GM10248 (cell line): ENCODE data around the gene TOPBP1.

Experiments
- CTCF ChIA-PET: fragments of 300-600 bp; sonication (Branson Sonifier 250); formaldehyde crosslinking; extraction: SDS; loops from one replicate; lab custom pipeline; 2021; ENCODE audit warnings: antibody characterized with exemption; lab: Yijun Ruan, JAX
- POLR2A ChIA-PET: fragments of 350-650 bp; sonication (Branson Sonifier 250); formaldehyde crosslinking; extraction: SDS; loops from one replicate; lab custom pipeline; 2020; ENCODE audit warnings: antibody characterized with exemption; lab: Yijun Ruan, JAX
- DNase-seq: peaks from one replicate; pipeline ENCODE4 v3.0.0; 2012; ENCODE audit errors: extremely low spot score
- TF ChIP-seq, protein P1 (sequence below): IDR thresholded peaks from 2 replicates; pipeline ENCODE4 v1.5.1; 2012; ENCODE audit warnings: mild to moderate bottlenecking, low read depth; ENCODE audit errors: extremely low read depth, missing control alignments, control extremely low read depth

The TOPBP1 gene

DNA sequence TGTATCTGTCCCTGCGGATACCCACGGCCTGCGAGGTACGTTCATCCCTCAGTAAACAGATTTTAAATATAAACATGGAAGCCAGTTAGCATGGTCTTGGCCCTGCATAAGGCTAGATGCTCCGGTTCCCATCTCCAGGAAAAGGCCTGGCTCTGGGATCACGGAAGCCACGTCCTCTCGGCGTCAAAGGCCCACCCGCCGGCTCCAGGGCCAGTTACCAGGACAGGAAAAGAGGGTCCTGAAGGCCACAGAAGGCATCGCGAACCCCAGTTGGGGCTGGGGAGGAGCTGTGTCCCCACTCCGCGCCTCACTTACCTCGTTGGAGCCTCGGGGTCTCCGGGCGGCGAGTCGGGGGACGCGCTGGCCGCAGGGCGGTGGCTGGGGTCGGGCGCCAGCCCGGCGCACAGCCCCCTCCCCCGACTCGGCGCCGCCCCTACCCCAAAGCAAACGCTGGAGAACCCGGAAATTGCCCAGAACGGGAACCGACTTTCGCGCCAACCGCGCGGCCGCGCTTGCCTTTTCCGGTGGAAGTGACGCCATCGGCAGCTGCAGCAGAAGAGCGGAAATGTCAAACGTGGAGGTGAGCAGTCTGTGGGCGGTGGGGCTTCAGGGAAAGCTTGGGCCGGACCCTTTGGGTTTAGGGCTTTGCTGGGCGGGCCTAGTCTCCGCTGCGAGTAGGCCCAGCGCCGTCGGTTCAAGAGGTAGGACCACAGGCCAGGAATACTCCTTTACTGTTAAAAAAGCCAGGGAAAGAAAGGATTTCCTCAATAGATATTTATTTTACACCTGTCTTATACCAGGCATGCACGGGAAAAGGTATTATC, at the start of gene TOPBP1:
TSS of gene TOPBP1 (minus strand) at position 488 of the 824 bp plus-strand sequence. CDS start 814 bp downstream, outside the sequence.
- ChIA-PET CTCF (interaction anchor here (1.1 kb wide), 1 partner anchor 220 kb away, joined by 3 read pairs; no protein-coding TSS in a partner anchor), POLR2A (interaction anchor here (0.5 kb wide), 1 partner anchor 225 kb away, joined by 7 read pairs; no protein-coding TSS in a partner anchor)
- DNase-seq: peak; percentile 95
- TF ChIP-seq, protein P1, sequence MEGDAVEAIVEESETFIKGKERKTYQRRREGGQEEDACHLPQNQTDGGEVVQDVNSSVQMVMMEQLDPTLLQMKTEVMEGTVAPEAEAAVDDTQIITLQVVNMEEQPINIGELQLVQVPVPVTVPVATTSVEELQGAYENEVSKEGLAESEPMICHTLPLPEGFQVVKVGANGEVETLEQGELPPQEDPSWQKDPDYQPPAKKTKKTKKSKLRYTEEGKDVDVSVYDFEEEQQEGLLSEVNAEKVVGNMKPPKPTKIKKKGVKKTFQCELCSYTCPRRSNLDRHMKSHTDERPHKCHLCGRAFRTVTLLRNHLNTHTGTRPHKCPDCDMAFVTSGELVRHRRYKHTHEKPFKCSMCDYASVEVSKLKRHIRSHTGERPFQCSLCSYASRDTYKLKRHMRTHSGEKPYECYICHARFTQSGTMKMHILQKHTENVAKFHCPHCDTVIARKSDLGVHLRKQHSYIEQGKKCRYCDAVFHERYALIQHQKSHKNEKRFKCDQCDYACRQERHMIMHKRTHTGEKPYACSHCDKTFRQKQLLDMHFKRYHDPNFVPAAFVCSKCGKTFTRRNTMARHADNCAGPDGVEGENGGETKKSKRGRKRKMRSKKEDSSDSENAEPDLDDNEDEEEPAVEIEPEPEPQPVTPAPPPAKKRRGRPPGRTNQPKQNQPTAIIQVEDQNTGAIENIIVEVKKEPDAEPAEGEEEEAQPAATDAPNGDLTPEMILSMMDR: no peak

DNA sequence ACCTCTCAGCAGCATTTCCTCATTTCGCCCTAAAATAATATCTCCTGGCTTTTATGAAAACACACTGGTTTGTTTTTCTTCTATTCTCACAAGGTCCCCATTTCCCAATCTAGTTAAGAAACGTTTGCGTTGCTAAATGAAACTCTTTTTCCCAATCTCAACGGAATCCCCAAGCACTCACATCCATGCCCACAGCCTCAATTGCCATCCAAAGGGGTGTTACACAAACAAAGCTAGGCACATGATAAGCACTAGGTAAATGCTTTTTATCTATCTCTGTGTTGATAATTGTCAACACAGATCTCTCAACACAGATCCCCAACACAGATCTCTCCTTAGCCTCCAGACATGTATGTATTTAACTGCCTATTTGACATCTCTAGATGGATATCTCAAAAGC, 49.3 kb upstream of the TOPBP1 start:
- ChIA-PET POLR2A (no interaction called here), CTCF (interaction anchor here (1.0 to 1.4 kb wide), 2 partner anchors 10 to 26 kb away, joined by 3 read pairs; no protein-coding TSS in a partner anchor)
- TF ChIP-seq, protein P1: no peak
- DNase-seq: no peak

DNA sequence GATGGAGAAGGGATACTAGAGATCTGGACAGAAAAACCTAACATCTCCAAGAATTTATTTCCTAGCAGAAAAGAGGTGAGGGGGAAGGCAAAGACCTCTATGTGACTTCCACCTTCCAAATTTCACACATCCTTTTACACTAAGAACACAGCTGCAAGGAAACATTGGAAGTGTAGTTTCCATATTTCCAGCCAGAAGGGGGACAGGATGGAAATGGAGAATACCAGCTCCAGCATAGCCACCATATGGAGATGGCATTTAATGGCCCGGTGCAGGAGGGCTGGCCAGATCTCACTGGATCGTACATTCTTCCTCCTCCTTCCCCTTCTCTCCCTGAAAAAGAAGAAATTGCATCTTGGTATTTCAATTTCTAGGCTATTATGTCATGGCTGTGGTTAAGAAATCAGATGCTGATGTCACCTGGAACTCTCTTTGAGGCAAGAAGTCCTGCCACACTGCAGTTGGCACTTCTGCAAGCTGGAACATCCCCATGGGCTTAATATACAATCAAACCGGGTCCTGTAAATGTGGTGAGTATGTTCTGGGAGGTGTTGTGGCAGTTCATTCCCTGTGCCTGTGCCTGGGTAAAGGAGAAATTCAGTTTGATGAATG, 47.5 kb upstream of the TOPBP1 start:
- DNase-seq: no peak
- POLR2A ChIA-PET: no interaction called here
- TF ChIP-seq, protein P1: no peak
- CTCF ChIA-PET: interaction anchor here (1.2 kb wide), 1 partner anchor 9 kb away, joined by 3 read pairs; no protein-coding TSS in a partner anchor

DNA sequence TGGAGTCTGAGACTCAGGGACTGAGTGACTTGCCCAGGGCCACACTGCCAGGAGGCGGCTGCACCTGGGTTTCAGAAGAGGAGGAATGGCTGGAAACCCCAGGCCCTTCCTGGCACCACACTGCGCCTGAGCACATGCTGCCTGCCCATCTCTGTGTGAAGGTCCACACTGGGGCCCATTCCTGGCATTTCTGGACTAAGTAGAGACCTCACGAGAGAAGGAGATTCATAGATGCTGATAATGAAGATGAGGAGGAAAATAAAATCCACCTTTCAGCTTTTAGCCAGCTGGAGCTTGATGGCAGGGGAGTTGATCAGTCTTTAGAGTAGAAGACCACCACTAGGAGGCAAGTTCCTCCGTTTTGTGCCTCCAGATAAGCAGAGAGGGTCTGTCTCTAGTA, 44.3 kb upstream of the TOPBP1 start:
- DNase-seq: no peak
- TF ChIP-seq, protein P1: no peak
- ChIA-PET POLR2A (no interaction called here), CTCF (interaction anchor here (1.3 kb wide), 1 partner anchor 16 kb away, joined by 3 read pairs; no protein-coding TSS in a partner anchor)

DNA sequence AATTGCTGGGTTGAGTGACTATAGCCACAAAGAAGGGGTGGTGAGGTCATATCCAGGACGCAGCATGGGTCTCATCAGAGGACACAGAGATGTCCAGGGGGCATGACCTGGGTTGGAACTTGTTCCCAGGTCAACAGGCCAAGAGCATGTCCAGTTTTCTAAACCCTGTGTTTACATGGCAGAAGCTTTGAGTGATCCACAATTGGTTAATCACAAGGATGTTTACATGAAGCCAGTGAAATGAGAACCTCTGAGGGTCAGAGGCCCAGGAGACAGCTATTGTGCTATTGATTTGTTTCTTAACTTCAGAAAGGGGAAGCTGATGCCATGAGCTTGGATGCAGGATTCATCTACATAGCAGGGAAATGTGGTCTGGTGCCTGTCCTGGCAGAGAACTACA, 42.2 kb upstream of the TOPBP1 start:
- CTCF ChIA-PET: interaction anchor here (1.2 kb wide), 1 partner anchor 40 kb away, joined by 5 read pairs; no protein-coding TSS in a partner anchor
- TF ChIP-seq, protein P1: no peak
- POLR2A ChIA-PET: no interaction called here
- no peak for DNase-seq
